Spleen (tissue), 11 donors: ENCODE results near the gene GBA3. TPM values are rescaled to one million over a fixed set of nuclear protein-coding genes. Genes with fewer than 3 reads are reported as not detected.
A peak's percentile ranks its signal among the peaks of the same experiment; 100 is the strongest.

ENCODE experiments used
- DNase-seq: peaks from one replicate; pipeline ENCODE4 v3.0.0-alpha.2; 2020
- H3K27ac ChIP-seq, 8 donors: fragments of 200-600 bp; sonication (generic) in 7 of 8; 1 replicate in 4 of 8; 2 replicates in 4 of 8; pipeline versions ENCODE4 v1.5.0 to v1.8.0; 2016 to 2021; ENCODE audit warnings: inconsistent platforms in 4 of 8, mild to moderate bottlenecking in 4 of 8, moderate library complexity in 1 of 8
- H3K27me3 ChIP-seq, 7 donors: fragments of 200-600 bp; sonication (generic) in 6 of 7; replicated peaks in 1 of 7; 1 replicate in 4 of 7; 2 replicates in 3 of 7; pipeline versions ENCODE4 v1.5.0 to v1.8.0; 2016 to 2021; ENCODE audit warnings: inconsistent platforms in 3 of 7, mild to moderate bottlenecking in 1 of 7
- H3K36me3 ChIP-seq, 6 donors: fragments of 200-600 bp; sonication (generic) in 5 of 6; 1 replicate in 4 of 6; 2 replicates in 2 of 6; pipeline versions ENCODE4 v1.5.0 to v1.8.0; 2016 to 2021; ENCODE audit warnings: inconsistent platforms in 2 of 6
- H3K4me1 ChIP-seq, 6 donors: fragments of 200-600 bp; sonication (generic) in 5 of 6; 1 replicate in 3 of 6; 2 replicates in 3 of 6; pipeline versions ENCODE4 v1.5.0 to v1.8.0; 2016 to 2021; ENCODE audit warnings: inconsistent platforms in 3 of 6
- H3K4me3 ChIP-seq, 8 donors: fragments of 200-600 bp; sonication (generic) in 7 of 8; 1 replicate in 4 of 8; 2 replicates in 4 of 8; pipeline versions ENCODE4 v1.5.0 to v1.8.0; 2016 to 2021; ENCODE audit warnings: inconsistent platforms in 4 of 8, mild to moderate bottlenecking in 4 of 8, moderate library complexity in 2 of 8
- H3K9me3 ChIP-seq, 8 donors: fragments of 200-600 bp; sonication (generic) in 7 of 8; 1 replicate in 4 of 8; 2 replicates in 4 of 8; pipeline versions ENCODE4 v1.5.0 to v1.8.0; 2016 to 2021; ENCODE audit warnings: inconsistent platforms in 4 of 8
- CTCF ChIP-seq, 11 experiments: fragments of 200-600 bp in 7 of 11; fragments of 450-650 bp in 4 of 11; sonication (generic) in 4 of 11; IDR thresholded peaks in 8 of 11; conservative IDR thresholded peaks in 3 of 11; 1 replicate in 7 of 11; 2 replicates in 4 of 11; pipeline versions ENCODE4 v1.4.0 to v1.8.0; 2016 to 2021; ENCODE audit warnings: antibody characterized with exemption in 11 of 11, inconsistent platforms in 4 of 11, mild to moderate bottlenecking in 1 of 11
- POLR2A ChIP-seq, 3 donors: fragments of 450-650 bp; IDR thresholded peaks; one replicate each; pipeline ENCODE4 v1.5.1; 2017; ENCODE audit warnings: antibody characterized with exemption in 3 of 3, mild to moderate bottlenecking in 1 of 3
- POLR2AphosphoS5 ChIP-seq, 3 donors: sonication (generic); formaldehyde crosslinking; IDR thresholded peaks; one replicate each; pipeline ENCODE4 v1.5.1; 2017; ENCODE audit warnings: antibody characterized with exemption in 3 of 3
- WGBS, 5 donors: extraction: QIAGEN DNeasy Blood & Tissue Kit in 3 of 5; methylation state at CpG; one replicate each; pipeline versions ENCODE4 v1.1.5 to v1.1.7; 2013 to 2018; 5-methylcytosine and 5-hydroxymethylcytosine counted together
- intact Hi-C: fragments of 100-400 bp; cut with DNase I; formaldehyde crosslinking; loops from one replicate; pipeline ENCODE4 v1.15.0; 2023; ENCODE audit warnings: low total_unique reads
- polyA plus RNA-seq, 3 donors: library from polyadenylated mRNA; stranded (reverse); fragments of 200-250 nt; gene quantifications; one replicate each; pipeline ENCODE4 v1.2.1, GENCODE V29; 2013
- total RNA-seq, 7 donors: library from RNA; depleted of rRNA in 3 of 7; stranded (reverse); fragments of >200 nt in 3 of 7; fragmentation: NEBNext Ultra II Directional in 4 of 7; extraction: Animal tissue kit (Norgen Biotek cat#: 25700) in 4 of 7; gene quantifications; one replicate each; pipeline versions ENCODE4 v1.1.0 to v1.2.1, GENCODE V29; 2016 to 2021
- donor health status: healthy with polysubstance abuse.
- donor health status: DM: no; HTN: no; CAD: no; lungs with moderate emphysema.
- donor health status: DM: no; HTN: no; CAD: no.
- donor health status: Bipolar disorder and iron deficiency.
- donor health status: healthy.
- donor health status: DM: no; HTN: no; CAD: no.
- donor health status: DM: yes; HTN: yes; CAD: no.

GBA3 gene
- total and polyA plus RNA-seq, 10 donors = 0.43 to 33.1 (median 12.9) TPM

DNA sequence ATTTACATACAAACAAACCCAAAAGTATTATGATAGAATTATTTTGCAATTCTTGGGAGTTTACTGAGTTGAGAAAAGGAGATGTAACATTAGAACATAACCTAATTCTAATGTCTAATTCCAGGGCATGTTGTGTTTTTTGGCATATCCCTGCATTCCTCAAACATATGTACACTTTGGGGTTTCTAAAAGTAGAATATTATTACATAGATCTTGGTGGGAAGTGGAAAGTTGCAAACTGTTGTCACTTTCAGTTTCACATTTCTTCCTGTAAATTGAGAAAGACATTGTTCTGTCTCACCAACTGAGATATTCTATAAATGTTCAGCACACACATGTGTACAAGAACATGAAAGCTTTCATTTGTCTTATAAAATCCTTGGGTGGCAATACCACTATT, 24.4 kb upstream of the GBA3 start:
- Histone ChIP-seq H3K36me3 (no peaks in the 10 kb centered on the region), H3K9me3 (no peaks in the 10 kb centered on the region), H3K4me1 (peaks cover 0 to 12% (median 7%) of the 10 kb centered on the region in 6 donors), H3K27ac (peak overlapping the region in 4 of 8 donors; percentile 8 to 36 (median 22)), H3K27me3 (no peaks in the 10 kb centered on the region), H3K4me3 (no peak overlapping the region)
- no peak for TF ChIP-seq POLR2A (IDR thresholded peaks at IDR 0.05)
- TF ChIP-seq CTCF (IDR thresholded peaks at IDR 0.05 in 8 of 11, conservative IDR thresholded peaks at IDR 0.05 in 3 of 11) = no peak
- no peak for TF ChIP-seq POLR2AphosphoS5 (IDR thresholded peaks at IDR 0.05)
- DNase-seq = no peak
- intact Hi-C loops = no loop called here

- Histone ChIP-seq H3K36me3 (no peaks in the 10 kb centered on the region), H3K9me3 (no peaks in the 10 kb centered on the region), H3K27ac (peak overlapping the region in 3 of 8 donors; percentile 13 to 36 (median 32)), H3K4me1 (peaks cover 0 to 12% (median 7%) of the 10 kb centered on the region in 6 donors), H3K27me3 (no peaks in the 10 kb centered on the region), H3K4me3 (no peak overlapping the region)
- TF ChIP-seq POLR2AphosphoS5 (IDR thresholded peaks at IDR 0.05) (no peak), CTCF (IDR thresholded peaks at IDR 0.05 in 8 of 11, conservative IDR thresholded peaks at IDR 0.05 in 3 of 11) (no peak), POLR2A (IDR thresholded peaks at IDR 0.05) (no peak)
- intact Hi-C loops = no loop called here
- no peak for DNase-seq
These were observed 24.0 kb upstream of the GBA3 start for GRCh38 chr4:22668702-22669101.

DNA sequence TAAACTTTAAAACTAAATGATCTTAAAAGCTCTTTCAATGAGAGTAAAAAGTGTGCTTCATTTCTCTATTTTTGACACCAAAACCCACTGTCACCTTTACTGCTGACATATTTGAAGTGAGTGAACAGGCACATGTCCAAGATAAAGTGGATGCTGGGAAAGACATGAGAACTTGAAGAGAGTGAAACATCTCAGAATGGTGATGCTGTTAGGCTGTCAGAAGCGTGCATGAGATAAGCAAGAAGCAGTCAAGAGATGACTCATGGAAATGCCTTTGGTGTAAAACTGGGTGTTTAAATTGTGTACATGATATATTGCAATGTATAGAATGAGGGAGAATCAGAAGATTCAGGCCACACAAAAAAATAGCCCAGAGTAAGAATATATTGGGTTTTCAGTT, 21.8 kb upstream of the GBA3 start:
- WGBS, 5 donors = 46 to 84% (median 70%) methylated on average over 1 of the region's 1 CpG
- no peak for DNase-seq
- Histone ChIP-seq H3K4me1 (peaks cover 0 to 12% (median 7%) of the 10 kb centered on the region in 6 donors), H3K27me3 (no peaks in the 10 kb centered on the region), H3K27ac (no peak overlapping the region), H3K9me3 (no peaks in the 10 kb centered on the region), H3K4me3 (no peak overlapping the region), H3K36me3 (no peaks in the 10 kb centered on the region)
- intact Hi-C loops = no loop called here
- TF ChIP-seq POLR2A (IDR thresholded peaks at IDR 0.05) = no peak
- no peak for TF ChIP-seq CTCF (IDR thresholded peaks at IDR 0.05 in 8 of 11, conservative IDR thresholded peaks at IDR 0.05 in 3 of 11)
- TF ChIP-seq POLR2AphosphoS5 (IDR thresholded peaks at IDR 0.05) = no peak

- H3K27me3 ChIP-seq = no peaks in the 10 kb centered on the region
- no peak overlapping the region for H3K4me3 ChIP-seq
- intact Hi-C loops = no loop called here
- TF ChIP-seq POLR2A (IDR thresholded peaks at IDR 0.05) (no peak), POLR2AphosphoS5 (IDR thresholded peaks at IDR 0.05) (no peak), CTCF (IDR thresholded peaks at IDR 0.05 in 8 of 11, conservative IDR thresholded peaks at IDR 0.05 in 3 of 11) (no peak)
- no peaks in the 10 kb centered on the region for H3K9me3 ChIP-seq
- H3K4me1 ChIP-seq = peaks cover 0 to 12% (median 7%) of the 10 kb centered on the region in 6 donors
- no peak overlapping the region for H3K27ac ChIP-seq
- no peak for DNase-seq
- WGBS, 5 donors = 43 to 73% (median 61%) methylated on average over 1 of the region's 1 CpG
- no peaks in the 10 kb centered on the region for H3K36me3 ChIP-seq
These were observed 20.2 kb upstream of the GBA3 start for GRCh38 chr4:22672519-22672918.
